K562 (cell line): Measurements from ENCODE around the gene BICD1. TPM values are rescaled to one million over a fixed set of nuclear protein-coding genes. Genes with fewer than 3 reads are reported as not detected.

ENCODE experiments used
- CBFA2T2 ChIP-seq: fragments of 450-650 bp; conservative IDR thresholded peaks from 2 replicates; pipeline ENCODE4 v1.6.1; 2017; ENCODE audit warnings: mild to moderate bottlenecking
- ELF4 ChIP-seq: fragments of 450-650 bp; formaldehyde crosslinking; IDR thresholded peaks from 2 replicates; pipeline ENCODE4 v1.4.0; 2022; ENCODE audit warnings: missing genetic modification characterization
- ETS2 ChIP-seq: IDR thresholded peaks from 2 replicates; pipeline ENCODE4 v1.6.1; 2016; ENCODE audit warnings: borderline replicate concordance, missing genetic modification characterization, mild to moderate bottlenecking, moderate library complexity, missing compliant biosample characterization; ENCODE audit not compliant: poor library complexity, severe bottlenecking
- MAFG ChIP-seq: fragments of 450-650 bp; conservative IDR thresholded peaks from 2 replicates; pipeline ENCODE4 v1.6.1; 2016; ENCODE audit warnings: missing genetic modification characterization, missing compliant biosample characterization
- MCM3 ChIP-seq: fragments of 450-650 bp; IDR thresholded peaks from 2 replicates; pipeline ENCODE4 v1.6.1; 2016
- NR2C1 ChIP-seq, 2 experiments: fragments of 450-650 bp; IDR thresholded peaks; 2 replicates each; pipeline ENCODE4 v1.6.1; 2017; ENCODE audit warnings: mild to moderate bottlenecking in 2 of 2, antibody characterized with exemption in 1 of 2, inconsistent platforms in 1 of 2, missing compliant biosample characterization in 1 of 2, missing genetic modification characterization in 1 of 2
- RNF2 ChIP-seq: sonication (generic); IDR thresholded peaks from 2 replicates; pipeline ENCODE4 v1.6.1; 2016
- ZBTB43 ChIP-seq: sonication (generic); formaldehyde crosslinking; IDR thresholded peaks from 2 replicates; pipeline ENCODE4 v1.8.0; 2023; ENCODE audit warnings: mild to moderate bottlenecking, missing genetic modification reagents
- ZNF174 ChIP-seq: fragments of 250-450 bp; sonication (Bioruptor Pico); IDR thresholded peaks from 2 replicates; pipeline ENCODE4 v1.4.0; 2020; ENCODE audit warnings: mild to moderate bottlenecking
- ZNF239 ChIP-seq: fragments of 250-450 bp; sonication (Bioruptor Pico); IDR thresholded peaks from 2 replicates; pipeline ENCODE4 v1.4.0; 2020; ENCODE audit warnings: mild to moderate bottlenecking
- polyA plus RNA-seq, 8 experiments: library from polyadenylated mRNA; depleted of rRNA in 4 of 8; stranded (reverse) in 5 of 8; unstranded in 3 of 8; fragments of >200 nt; fragmentation: Nextera tagmentation in 2 of 8; fragmentation: Illumina TruSeq in 1 of 8; extraction: Ambion mirVana in 2 of 8; extraction: Trizol in 1 of 8; gene quantifications; 2 replicates each; pipeline versions ENCODE4 v1.2.1 to v1.2.3, GENCODE V29; 2011 to 2014; ENCODE audit warnings: inconsistent platforms in 1 of 8, missing spikeins in 1 of 8
- total RNA-seq, 7 experiments: library from RNA; depleted of rRNA in 6 of 7; stranded (reverse); fragments of >200 nt in 6 of 7; fragmentation: Illumina TruSeq in 2 of 7; extraction: Trizol in 2 of 7; gene quantifications; 2 replicates each; pipeline versions ENCODE4 v1.2.1 to v1.2.3, GENCODE V29; 2011 to 2021; ENCODE audit warnings: low replicate concordance in 1 of 7
- TF ChIP-seq, protein P1 (sequence below): fragments of 450-650 bp; formaldehyde crosslinking; IDR thresholded peaks from 2 replicates; pipeline ENCODE4 v1.4.0; 2020; ENCODE audit warnings: mild to moderate bottlenecking, moderate library complexity
- TF ChIP-seq, protein P2 (sequence below): fragments of 250-450 bp; sonication (Bioruptor Pico); IDR thresholded peaks from 2 replicates; pipeline ENCODE4 v1.8.0; 2022; ENCODE audit warnings: inconsistent platforms, mild to moderate bottlenecking, moderate library complexity, borderline replicate concordance
- TF ChIP-seq, protein P3 (sequence below), 3 experiments: fragments of 200-800 bp in 1 of 3; sonication (Bioruptor generic) in 1 of 3; sonication (generic) in 1 of 3; formaldehyde crosslinking in 1 of 3; IDR thresholded peaks; 2 replicates each; pipeline versions ENCODE4 v1.6.1 to v1.8.0; 2016 to 2022; ENCODE audit warnings: mild to moderate bottlenecking in 2 of 3, missing compliant biosample characterization in 2 of 3, missing genetic modification characterization in 2 of 3, missing genetic modification reagents in 1 of 3

The BICD1 gene
- total and polyA plus RNA-seq, 9 of the 15 experiments (the other 6 are each of a cell fraction or from before 2014, with no cell fraction given) = 3.5 to 21.1 (median 12.5) TPM

GRCh38 chr12:32146074-32146873 is 39.6 kb downstream of the BICD1 start (continued):
- TF ChIP-seq RNF2 (no peak), ZBTB43 (no peak), MAFG (tag) (no peak), ELF4 (no peak), ZNF239 (no peak), CBFA2T2 (no peak), ETS2 (no peak), NR2C1 (IDR thresholded peaks at IDR 0.05) (no peak), NR2C1 (tag; IDR thresholded peaks at IDR 0.05) (no peak), MCM3 (no peak), ZNF174 (no peak)
- TF ChIP-seq, protein P1, sequence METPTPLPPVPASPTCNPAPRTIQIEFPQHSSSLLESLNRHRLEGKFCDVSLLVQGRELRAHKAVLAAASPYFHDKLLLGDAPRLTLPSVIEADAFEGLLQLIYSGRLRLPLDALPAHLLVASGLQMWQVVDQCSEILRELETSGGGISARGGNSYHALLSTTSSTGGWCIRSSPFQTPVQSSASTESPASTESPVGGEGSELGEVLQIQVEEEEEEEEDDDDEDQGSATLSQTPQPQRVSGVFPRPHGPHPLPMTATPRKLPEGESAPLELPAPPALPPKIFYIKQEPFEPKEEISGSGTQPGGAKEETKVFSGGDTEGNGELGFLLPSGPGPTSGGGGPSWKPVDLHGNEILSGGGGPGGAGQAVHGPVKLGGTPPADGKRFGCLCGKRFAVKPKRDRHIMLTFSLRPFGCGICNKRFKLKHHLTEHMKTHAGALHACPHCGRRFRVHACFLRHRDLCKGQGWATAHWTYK (CRISPR knock-in tag) = no peak
- TF ChIP-seq, protein P2, sequence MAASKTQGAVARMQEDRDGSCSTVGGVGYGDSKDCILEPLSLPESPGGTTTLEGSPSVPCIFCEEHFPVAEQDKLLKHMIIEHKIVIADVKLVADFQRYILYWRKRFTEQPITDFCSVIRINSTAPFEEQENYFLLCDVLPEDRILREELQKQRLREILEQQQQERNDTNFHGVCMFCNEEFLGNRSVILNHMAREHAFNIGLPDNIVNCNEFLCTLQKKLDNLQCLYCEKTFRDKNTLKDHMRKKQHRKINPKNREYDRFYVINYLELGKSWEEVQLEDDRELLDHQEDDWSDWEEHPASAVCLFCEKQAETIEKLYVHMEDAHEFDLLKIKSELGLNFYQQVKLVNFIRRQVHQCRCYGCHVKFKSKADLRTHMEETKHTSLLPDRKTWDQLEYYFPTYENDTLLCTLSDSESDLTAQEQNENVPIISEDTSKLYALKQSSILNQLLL (CRISPR knock-in tag) = no peak
- TF ChIP-seq, protein P3, sequence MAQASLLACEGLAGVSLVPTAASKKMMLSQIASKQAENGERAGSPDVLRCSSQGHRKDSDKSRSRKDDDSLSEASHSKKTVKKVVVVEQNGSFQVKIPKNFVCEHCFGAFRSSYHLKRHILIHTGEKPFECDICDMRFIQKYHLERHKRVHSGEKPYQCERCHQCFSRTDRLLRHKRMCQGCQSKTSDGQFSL (CRISPR knock-in tag; IDR thresholded peaks at IDR 0.05) = no peak
- TF ChIP-seq, protein P3 (tag; IDR thresholded peaks at IDR 0.05) = no peak
